LNCAP (cell line): Measurements from ENCODE around the gene RBMS2.

ENCODE experiments used
- TF ChIP-seq, protein P1 (sequence below): fragments of 450-650 bp; IDR thresholded peaks from 2 replicates; pipeline ENCODE4 v1.5.1; 2017; ENCODE audit warnings: mild to moderate bottlenecking

Gene RBMS2, protein sequence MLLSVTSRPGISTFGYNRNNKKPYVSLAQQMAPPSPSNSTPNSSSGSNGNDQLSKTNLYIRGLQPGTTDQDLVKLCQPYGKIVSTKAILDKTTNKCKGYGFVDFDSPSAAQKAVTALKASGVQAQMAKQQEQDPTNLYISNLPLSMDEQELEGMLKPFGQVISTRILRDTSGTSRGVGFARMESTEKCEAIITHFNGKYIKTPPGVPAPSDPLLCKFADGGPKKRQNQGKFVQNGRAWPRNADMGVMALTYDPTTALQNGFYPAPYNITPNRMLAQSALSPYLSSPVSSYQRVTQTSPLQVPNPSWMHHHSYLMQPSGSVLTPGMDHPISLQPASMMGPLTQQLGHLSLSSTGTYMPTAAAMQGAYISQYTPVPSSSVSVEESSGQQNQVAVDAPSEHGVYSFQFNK

DNA sequence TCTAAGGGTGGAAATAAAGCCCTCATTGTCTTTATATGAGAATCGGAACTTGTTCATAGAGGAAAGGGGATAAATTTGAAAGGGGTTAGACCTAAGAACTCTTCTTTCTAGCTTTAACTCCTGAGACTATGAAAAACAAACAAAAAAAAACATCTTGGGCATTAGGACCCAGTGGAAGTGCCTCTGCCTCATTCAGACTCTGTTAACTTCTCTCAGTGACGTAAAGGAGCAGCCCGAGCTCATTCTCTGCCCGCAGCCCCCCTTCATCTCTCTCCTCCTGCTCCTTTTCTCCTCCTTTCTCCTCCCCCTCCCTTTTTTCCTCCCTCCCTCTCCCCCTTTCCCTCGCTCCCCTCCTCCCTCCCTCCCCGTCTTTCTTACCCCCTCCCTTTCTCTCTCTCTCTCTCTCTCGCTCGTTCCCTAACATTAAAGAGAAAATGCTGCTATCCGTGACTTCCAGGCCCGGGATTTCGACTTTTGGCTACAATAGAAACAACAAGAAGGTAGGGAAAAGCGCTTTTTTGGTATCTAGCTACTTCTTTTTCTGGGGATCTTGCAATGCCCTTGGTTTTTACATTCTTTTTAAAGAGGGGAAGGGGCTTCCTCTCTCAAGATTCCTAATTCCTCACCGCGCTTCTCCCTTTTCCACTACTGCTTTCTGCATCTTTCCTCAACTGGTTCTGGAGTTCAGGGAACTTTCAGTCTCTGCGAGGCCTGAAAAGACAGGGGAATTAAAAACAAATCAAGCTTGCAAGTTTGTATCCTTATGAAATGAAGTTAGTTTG, at the start of gene RBMS2:
RBMS2 (plus strand) TSS at position 231 of the 782 bp plus-strand sequence; CDS start at position 435, 204 bp downstream.
- TF ChIP-seq, protein P1, sequence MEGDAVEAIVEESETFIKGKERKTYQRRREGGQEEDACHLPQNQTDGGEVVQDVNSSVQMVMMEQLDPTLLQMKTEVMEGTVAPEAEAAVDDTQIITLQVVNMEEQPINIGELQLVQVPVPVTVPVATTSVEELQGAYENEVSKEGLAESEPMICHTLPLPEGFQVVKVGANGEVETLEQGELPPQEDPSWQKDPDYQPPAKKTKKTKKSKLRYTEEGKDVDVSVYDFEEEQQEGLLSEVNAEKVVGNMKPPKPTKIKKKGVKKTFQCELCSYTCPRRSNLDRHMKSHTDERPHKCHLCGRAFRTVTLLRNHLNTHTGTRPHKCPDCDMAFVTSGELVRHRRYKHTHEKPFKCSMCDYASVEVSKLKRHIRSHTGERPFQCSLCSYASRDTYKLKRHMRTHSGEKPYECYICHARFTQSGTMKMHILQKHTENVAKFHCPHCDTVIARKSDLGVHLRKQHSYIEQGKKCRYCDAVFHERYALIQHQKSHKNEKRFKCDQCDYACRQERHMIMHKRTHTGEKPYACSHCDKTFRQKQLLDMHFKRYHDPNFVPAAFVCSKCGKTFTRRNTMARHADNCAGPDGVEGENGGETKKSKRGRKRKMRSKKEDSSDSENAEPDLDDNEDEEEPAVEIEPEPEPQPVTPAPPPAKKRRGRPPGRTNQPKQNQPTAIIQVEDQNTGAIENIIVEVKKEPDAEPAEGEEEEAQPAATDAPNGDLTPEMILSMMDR, result no peak

DNA sequence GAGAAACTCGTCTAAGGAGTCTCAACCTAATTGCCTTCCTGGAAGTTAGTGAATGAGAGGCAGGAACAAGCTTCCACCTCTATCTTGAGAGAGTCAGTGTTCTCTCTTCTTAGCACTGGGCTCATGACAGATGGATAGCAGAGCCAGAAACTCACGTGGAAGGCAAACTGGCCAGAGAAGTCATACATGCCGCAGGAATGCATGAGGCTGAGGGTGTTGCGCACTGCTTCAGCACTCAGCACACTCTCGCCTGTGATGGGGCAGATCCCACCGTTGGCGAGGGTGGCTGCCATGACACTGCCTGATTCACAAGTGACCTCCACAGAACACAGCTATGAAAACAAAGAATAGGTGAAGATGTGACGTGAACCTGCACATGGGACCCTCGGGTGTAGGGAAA, 47.2 kb upstream of the RBMS2 start:
- TF ChIP-seq, protein P1, result no peak

GRCh38 chr12:56476143-56476542, 45.5 kb upstream of the RBMS2 start:
- TF ChIP-seq, protein P1, result no peak

DNA sequence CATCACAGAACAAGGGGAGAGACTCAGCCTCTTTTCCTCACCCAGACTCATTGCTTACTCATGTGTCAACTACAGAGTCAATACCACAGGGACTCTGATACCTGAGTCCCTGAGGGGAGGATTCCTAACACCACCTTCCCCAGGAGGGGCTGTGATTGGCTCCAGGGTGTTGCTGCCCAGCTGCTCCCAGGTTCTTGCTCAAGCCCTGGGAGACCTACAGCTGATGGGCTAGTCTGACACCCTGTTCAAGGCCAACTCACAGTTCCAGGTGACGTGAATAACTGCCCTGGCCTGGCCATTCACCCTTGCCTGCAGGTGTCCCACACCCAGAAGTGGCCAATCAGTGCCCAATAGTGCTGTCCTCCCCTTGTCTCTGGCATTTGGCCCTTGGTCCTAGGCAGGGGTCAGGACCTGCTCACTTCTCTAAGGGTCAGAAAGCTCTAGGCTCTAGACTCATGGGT, 44.6 kb upstream of the RBMS2 start:
- TF ChIP-seq, protein P1, result no peak

DNA sequence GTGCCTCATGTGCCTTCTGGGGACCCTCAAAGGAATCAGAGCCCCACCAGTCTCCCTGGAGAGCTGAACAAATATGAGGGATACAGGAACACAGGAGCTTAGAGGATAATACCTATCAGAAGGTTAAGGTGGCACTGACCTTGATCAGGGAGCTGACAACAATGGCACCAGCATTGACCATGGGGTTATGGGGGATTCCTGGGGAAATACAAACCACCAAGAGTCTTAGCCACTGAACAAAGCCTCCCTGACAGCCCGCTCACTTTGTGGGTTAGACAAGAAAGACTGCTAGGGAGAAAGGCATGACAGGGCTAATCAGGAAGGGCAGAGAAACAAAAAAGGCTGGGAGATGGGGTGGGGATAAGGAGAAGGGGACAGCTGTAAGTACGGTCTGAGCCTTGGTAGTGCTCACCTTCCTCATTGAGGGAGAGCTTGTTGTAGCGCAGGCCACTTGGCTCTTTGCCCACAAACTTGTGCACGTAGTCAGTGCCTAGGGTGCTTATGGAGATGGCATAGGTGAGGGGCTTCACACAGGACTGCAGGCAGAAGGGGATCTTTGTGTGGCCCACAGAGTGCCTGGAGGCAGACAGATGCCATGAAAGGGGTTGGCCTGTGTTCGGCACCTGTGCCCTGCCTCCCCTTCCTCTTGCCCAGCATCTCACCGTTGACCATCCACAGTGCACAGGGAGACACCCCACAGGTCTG, 43.9 kb upstream of the RBMS2 start:
- TF ChIP-seq, protein P1, result no peak

GRCh38 chr12:56479625-56480024, 42.0 kb upstream of the RBMS2 start:
- TF ChIP-seq, protein P1, result no peak

- TF ChIP-seq, protein P1, result no peak
Measured at GRCh38 chr12:56484566-56484965, 37.1 kb upstream of the RBMS2 start.
